Superior temporal gyrus (tissue), 1 donor: ENCODE results near the gene SLC38A10.
A peak's percentile ranks its signal among the peaks of the same experiment; 100 is the strongest.

Experiments
- DNase-seq: peaks from one replicate; pipeline ENCODE4 v3.0.0-alpha.2; 2016; ENCODE audit errors: extremely low spot score

SLC38A10 gene

GRCh38 chr17:81241648-81242420 is 53.3 kb downstream of the SLC38A10 start:
- no peak for DNase-seq

GRCh38 chr17:81241203-81241602 is 53.9 kb downstream of the SLC38A10 start:
- no peak for DNase-seq

- DNase-seq, result no peak
Observed at GRCh38 chr17:81240761-81241160, 54.3 kb downstream of the SLC38A10 start.

- no peak for DNase-seq
Observed at GRCh38 chr17:81239714-81240555, 55.2 kb downstream of the SLC38A10 start.

GRCh38 chr17:81238815-81239713 is 56.0 kb downstream of the SLC38A10 start, which contains the start of the genes NDUFAF8 and TEPSIN:
Gene NDUFAF8 (plus strand): TSS chr17:81239318. CDS start chr17:81239364, 46 bp downstream.
Gene TEPSIN (minus strand): TSS chr17:81239055. CDS start chr17:81239033, 22 bp downstream.
- DNase-seq, result peak; percentile 100

- no peak for DNase-seq
Observed at GRCh38 chr17:81238490-81238814, 56.7 kb downstream of the SLC38A10 start.

GRCh38 chr17:81237591-81238489 is 57.3 kb downstream of the SLC38A10 start:
- no peak for DNase-seq

- no peak for DNase-seq
Observed at GRCh38 chr17:81236784-81237183, 58.3 kb downstream of the SLC38A10 start.

GRCh38 chr17:81235822-81236740 is 59.0 kb downstream of the SLC38A10 start:
- DNase-seq, result no peak

GRCh38 chr17:81234940-81235821 is 59.9 kb downstream of the SLC38A10 start:
- DNase-seq, result no peak

GRCh38 chr17:81234506-81234855 is 60.6 kb downstream of the SLC38A10 start:
- DNase-seq, result no peak

- no peak for DNase-seq
Observed at GRCh38 chr17:81233811-81234505, 61.1 kb downstream of the SLC38A10 start.

- no peak for DNase-seq
Observed at GRCh38 chr17:81233316-81233715, 61.8 kb downstream of the SLC38A10 start.

- no peak for DNase-seq
Observed at GRCh38 chr17:81232616-81233241, 62.4 kb downstream of the SLC38A10 start.

- no peak for DNase-seq
Observed at GRCh38 chr17:81231766-81232581, 63.1 kb downstream of the SLC38A10 start.

- no peak for DNase-seq
Observed at GRCh38 chr17:81231121-81231645, 63.9 kb downstream of the SLC38A10 start.
